Astrocyte (in vitro differentiated cells and primary cell): ENCODE measurements around the gene ABHD17A.
"Not testable (repeated sequence)": the region's sequence is repeated elsewhere in the genome, so short reads cannot be mapped to it uniquely, and the experiment has no call there.

Experiments
- EZH2 ChIP-seq: IDR thresholded peaks from 2 replicates; pipeline ENCODE4 v1.6.1; 2012; ENCODE audit warnings: mild to moderate bottlenecking, low read length, inconsistent platforms; ENCODE audit not compliant: insufficient read depth
- TF ChIP-seq, protein P1 (sequence below): IDR thresholded peaks from 2 replicates; pipeline ENCODE4 v1.5.1; 2011; ENCODE audit warnings: low read depth, mild to moderate bottlenecking, inconsistent platforms, low read length, moderate library complexity; ENCODE audit not compliant: insufficient read depth

- TF ChIP-seq EZH2, result not testable (repeated sequence)
- TF ChIP-seq, protein P1, sequence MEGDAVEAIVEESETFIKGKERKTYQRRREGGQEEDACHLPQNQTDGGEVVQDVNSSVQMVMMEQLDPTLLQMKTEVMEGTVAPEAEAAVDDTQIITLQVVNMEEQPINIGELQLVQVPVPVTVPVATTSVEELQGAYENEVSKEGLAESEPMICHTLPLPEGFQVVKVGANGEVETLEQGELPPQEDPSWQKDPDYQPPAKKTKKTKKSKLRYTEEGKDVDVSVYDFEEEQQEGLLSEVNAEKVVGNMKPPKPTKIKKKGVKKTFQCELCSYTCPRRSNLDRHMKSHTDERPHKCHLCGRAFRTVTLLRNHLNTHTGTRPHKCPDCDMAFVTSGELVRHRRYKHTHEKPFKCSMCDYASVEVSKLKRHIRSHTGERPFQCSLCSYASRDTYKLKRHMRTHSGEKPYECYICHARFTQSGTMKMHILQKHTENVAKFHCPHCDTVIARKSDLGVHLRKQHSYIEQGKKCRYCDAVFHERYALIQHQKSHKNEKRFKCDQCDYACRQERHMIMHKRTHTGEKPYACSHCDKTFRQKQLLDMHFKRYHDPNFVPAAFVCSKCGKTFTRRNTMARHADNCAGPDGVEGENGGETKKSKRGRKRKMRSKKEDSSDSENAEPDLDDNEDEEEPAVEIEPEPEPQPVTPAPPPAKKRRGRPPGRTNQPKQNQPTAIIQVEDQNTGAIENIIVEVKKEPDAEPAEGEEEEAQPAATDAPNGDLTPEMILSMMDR, result not testable (repeated sequence)
These were observed at the start of gene ABHD17A for GRCh38 chr19:1885398-1886119.
